ENCODE data around the gene PEAK1.

PEAK1 gene

GRCh38 chr15:77355321-77355720 is 64.6 kb downstream of the PEAK1 start:
- no peak for DNase-seq

DNA sequence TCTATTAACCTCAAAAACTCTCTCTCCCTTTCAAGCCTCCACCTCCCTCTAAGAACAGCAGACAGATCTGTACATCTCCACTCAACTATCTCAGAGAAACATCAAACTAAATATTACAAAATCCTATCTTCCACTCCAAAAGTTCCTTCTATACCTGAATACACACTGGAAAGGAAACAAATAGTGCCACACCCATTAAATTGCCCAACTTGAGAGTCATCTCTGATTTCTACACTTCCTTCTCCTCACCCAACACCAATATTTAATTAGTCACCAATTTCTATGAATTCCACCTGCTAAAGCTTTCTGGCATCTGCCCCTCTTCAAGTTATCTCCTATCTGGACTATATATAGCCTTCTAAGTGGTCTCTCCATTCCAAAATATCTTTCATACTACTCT is 65.8 kb downstream of the PEAK1 start:
- DNase-seq: no peak

DNA sequence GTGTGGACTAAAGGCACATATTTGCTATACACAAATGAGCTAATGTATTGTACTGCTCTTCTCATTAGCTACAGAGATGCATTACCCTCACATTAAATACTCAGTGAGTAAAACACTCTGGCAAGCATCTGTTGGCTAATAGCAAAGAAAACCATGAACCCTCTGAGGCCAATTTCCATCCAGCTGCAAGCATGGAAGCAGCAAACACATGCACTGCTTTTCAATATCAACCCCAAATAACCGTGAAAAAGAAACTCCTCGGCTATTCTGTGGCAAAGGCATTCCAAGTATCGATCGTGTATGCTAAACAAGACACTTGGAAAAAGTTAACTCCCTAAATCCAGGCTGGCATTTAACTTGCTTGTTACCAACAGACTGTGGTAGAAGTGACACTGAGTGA is 67.0 kb downstream of the PEAK1 start:
- no peak for DNase-seq

GRCh38 chr15:77350792-77351191 is 69.1 kb downstream of the PEAK1 start:
- no peak for DNase-seq

- DNase-seq: no peak
These were observed 70.2 kb downstream of the PEAK1 start for GRCh38 chr15:77349666-77350065.

DNA sequence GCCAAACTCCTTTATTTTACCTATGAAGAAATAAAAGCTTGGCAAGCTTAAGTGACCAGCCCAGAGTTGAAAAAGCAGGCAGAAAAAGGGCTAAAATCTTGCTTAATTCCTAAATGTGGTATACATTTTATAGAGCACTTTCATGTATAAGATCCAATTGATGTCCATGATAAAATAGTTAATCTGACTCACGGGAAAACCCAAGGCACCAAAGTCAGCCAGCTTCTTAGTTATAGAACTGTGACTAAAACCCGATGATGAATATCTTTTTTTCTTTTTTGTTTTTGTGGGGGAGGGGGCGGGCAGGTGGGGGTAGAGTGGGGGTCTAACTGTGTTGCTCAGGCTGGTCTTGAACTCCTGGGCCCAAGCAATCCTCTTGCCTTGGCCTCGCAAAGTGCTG is 71.4 kb downstream of the PEAK1 start:
- no peak for DNase-seq

DNA sequence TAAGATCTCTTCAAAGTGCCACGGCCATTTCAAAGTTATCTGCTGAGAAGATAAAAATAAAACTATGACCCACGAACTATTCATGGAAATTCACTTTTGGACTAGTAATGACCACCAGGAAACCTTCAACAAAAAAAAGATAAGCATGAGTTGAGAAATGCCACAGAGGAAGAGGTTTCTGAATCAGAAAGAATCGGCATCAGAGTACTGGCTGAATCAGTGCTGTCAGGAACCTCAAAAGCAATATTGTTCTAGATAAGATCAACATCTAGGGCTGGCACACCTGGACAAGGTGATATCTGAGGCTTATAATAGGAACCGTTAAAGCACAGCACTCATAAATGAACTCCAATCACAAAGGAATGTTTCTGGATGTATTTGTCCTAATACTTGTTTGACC is 72.7 kb downstream of the PEAK1 start:
- DNase-seq: no peak

DNA sequence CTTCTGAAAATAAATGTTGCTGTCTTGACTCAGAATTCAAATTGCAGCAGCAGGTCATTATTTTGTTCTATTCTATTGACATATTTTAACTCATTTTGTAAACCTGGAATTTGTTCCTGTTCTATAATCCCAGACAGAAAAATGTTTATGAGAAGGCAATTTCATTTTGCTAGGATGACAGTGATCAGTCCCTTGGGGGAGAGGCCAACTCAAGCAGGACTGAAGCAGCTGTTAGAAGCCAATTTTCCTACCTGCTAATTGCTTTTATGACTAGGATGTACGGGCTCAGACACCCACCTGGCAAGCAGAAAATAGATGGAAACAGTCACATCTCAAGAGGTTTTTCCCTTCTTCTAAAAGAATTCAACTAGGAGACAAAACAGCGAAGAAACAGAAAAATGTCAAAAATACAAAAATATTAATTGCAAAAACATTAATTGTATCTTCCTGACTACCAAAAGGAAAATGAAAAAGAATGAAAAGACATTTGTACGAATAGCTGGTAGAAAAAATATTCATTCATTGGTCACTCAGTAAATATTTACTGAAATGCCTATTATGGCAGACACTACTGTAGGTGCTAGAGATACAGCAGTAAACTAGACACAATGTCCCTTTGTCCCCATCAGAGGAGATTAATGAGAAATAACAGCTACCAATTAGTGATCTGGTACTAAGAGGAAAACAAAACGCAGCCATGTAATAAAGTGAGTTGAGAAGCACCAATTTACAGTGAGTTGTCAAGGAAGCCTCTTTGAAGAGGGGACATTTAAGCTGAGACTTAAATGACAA is 73.5 kb downstream of the PEAK1 start:
- DNase-seq: no peak

GRCh38 chr15:77342807-77343206 is 77.1 kb downstream of the PEAK1 start:
- DNase-seq: no peak

- no peak for DNase-seq
These were observed 79.7 kb downstream of the PEAK1 start for GRCh38 chr15:77340245-77340644.

DNA sequence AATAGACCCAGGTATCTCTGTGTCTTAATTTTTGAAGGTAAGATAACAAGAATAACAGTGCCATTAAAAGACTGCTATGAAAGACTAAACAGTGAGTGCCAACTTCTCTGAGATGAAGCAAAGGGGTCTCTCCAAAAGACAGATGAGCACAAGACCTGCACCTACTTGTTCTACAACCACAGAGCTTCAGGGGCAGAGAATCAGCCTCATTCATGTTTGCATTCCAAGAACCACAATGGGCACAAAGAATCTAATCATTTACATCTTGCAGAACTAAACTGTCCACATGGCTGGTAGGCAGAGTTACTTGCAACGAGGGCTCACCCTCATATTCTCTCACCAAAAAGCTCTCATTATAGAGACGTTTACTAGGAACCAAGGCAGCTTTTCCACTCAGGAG is 83.9 kb downstream of the PEAK1 start:
- no peak for DNase-seq

GRCh38 chr15:77335298-77335697 is 84.6 kb downstream of the PEAK1 start:
- DNase-seq: no peak

- no peak for DNase-seq
These were observed 86.7 kb downstream of the PEAK1 start for GRCh38 chr15:77333166-77333565.

DNA sequence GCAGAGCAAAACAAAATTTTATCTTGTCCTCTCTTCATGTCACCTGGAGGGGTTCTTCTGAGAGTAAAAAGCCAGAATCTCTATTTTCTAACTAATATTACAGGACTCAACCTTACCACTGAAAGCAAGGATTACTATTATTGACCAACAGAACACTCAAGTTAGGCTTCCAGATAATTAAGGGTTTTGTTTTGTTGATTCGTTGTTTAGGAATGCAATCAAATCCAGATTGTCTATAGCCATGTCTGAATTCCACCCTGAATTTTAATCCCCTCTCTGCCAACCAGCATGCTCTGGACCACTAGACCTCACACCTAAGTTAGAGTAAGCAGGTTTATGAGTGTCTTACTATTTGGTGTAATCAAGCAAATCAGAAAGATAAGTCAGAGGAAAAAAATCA is 90.7 kb downstream of the PEAK1 start:
- no peak for DNase-seq

GRCh38 chr15:77327844-77328529 is 91.9 kb downstream of the PEAK1 start:
- no peak for DNase-seq

DNA sequence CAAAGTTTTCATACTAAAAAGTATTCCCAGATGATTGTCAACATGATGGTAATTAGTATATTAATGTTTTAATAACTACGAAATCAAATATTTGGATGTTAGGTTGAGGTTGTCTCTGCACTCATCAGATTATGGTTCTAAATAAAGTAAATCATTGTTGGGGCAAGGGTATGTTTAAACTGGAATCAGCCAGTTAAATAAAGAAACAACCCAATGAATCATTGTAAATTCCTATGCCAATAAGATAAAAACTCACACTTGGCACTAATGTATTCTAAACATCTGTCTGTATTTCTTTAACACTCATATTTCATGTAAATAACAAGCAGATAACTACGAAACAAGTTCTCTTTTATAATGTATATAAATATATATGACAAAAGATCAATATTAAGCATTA is 92.7 kb downstream of the PEAK1 start:
- DNase-seq: no peak

GRCh38 chr15:77326366-77326765 is 93.5 kb downstream of the PEAK1 start:
- DNase-seq: no peak

DNA sequence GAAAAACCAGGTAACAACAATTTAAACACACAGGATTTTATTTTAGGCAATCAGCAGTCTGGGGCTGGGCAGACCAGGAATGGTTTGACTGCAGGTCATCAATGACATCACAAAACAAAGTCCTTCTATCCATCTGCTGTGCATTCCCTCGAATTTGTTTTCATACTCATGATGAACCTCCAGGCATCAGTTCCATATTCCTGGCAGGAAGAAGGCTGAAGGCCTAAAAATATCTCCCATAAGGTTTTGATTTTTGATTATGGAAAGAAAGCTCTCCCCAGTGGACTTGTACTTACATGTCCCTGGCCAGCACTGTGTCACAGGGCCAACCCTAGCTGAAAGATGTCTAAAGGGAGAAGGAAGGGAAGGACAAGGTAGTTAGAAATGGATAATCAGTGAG is 107.4 kb downstream of the PEAK1 start:
- DNase-seq: no peak

GRCh38 chr15:77311618-77312398 is 108.1 kb downstream of the PEAK1 start:
- DNase-seq: no peak

- DNase-seq: no peak
These were observed 108.9 kb downstream of the PEAK1 start for GRCh38 chr15:77311020-77311419.

- no peak for DNase-seq
These were observed 110.5 kb downstream of the PEAK1 start for GRCh38 chr15:77309392-77309791.

DNA sequence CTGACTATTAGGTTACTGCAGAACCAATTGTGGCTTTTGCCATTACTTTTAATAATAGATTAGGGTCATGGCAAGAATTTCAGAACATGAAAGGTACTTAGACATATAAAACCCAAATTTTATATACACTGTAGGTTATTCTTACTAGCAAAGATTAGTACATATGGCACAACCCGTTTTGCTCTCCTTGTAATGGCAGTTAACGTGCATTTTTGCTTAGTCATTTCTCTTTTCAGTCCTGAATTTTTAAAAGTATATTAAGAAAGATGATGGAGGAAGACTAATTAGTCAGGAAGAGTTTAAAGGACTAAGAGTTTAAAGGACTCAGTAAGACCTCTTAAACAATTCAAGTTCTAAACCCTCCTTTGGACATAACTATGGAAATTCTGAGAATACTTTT is 114.0 kb downstream of the PEAK1 start:
- no peak for DNase-seq

DNA sequence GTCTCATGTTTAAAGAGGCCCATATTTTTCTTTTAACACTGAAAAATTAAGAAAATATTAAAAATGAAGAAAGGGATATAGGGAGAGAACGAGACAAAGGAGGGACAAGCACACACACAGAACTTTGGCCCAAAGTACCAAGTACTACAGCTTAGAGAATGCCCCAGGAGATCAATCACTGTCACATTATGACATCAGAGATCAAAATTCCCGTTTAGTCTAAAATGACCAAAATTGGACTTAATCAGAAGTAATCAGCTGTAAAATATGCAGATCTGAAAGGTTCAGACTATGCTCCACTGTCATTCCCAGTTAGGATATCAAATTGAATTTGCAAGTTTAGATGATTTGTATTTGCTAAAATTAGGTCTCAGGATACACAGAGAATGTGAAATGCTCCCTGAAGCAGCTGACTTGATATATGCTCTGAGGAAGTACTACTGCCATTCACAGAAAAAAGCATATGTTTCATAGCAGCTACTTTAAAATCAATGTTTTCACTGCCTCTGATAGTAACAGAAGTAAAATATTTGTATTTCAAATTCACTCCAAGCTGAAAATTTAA is 123.0 kb downstream of the PEAK1 start:
- DNase-seq: no peak

DNA sequence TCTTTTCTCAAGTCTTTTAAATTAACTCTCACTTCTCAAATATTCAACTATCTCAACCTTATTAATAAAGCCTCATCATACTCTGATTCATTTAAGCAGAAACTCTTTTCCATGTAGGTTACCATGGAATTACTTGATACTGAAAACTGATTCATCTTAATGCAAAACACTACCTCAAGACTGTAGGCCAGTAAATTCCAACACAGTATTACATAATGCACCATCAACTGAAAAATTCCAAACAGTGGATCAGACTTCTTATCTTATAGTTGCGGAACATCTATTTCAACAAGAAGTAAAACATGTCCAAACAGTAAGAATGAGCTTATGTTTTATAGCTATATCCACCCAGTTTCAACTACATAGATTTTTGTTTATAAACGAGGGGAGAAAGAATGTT is 124.5 kb downstream of the PEAK1 start:
- DNase-seq: no peak

Measured in RPMI8226 (cell line).